CD4-positive, alpha-beta T cell treated with Interleukin-15 for 1 hour (primary cell): ENCODE data around the gene OMP.
A peak's percentile ranks its signal among the peaks of the same experiment; 100 is the strongest.

Experiments used
- DNase-seq: peaks from one replicate; pipeline ENCODE4 v3.0.0-alpha.2; 2020

OMP gene

GRCh38 chr11:77143405-77144020 is 40.9 kb downstream of the OMP start:
- DNase-seq: no peak

GRCh38 chr11:77144196-77144856 is 41.7 kb downstream of the OMP start:
- no peak for DNase-seq

- no peak for DNase-seq
Measured at GRCh38 chr11:77144857-77145428, 42.3 kb downstream of the OMP start.

GRCh38 chr11:77146261-77147035 is 43.8 kb downstream of the OMP start:
- DNase-seq: no peak

- DNase-seq: no peak
Measured at GRCh38 chr11:77147036-77147315, 44.3 kb downstream of the OMP start.

GRCh38 chr11:77147668-77148321 is 45.2 kb downstream of the OMP start:
- DNase-seq: peak; percentile 23

GRCh38 chr11:77148963-77149715 is 46.5 kb downstream of the OMP start:
- no peak for DNase-seq

GRCh38 chr11:77149716-77150392 is 47.2 kb downstream of the OMP start:
- no peak for DNase-seq

- DNase-seq: no peak
Measured at GRCh38 chr11:77150836-77151235, 48.2 kb downstream of the OMP start.

GRCh38 chr11:77151804-77152509 is 49.3 kb downstream of the OMP start:
- peak; percentile 39 for DNase-seq

GRCh38 chr11:77152846-77153245 is 50.2 kb downstream of the OMP start:
- no peak for DNase-seq
